Activated CD8-positive, alpha-beta memory T cell treated with anti-CD3 and anti-CD28 coated beads for 24 hours (primary cell): Measurements from ENCODE around the gene DMP1.

Experiments
- DNase-seq: peaks from one replicate; pipeline ENCODE4 v3.0.0-alpha.2; 2020

Gene DMP1

GRCh38 chr4:87649980-87650379, at the start of gene DMP1:
Gene DMP1, plus strand, starts transcription at chr4:87650280. Its CDS starts 6,213 bp downstream, at chr4:87656493.
- DNase-seq = no peak

GRCh38 chr4:87601361-87601760, 48.7 kb upstream of the DMP1 start:
- DNase-seq = no peak

- DNase-seq = no peak
These were observed 41.9 kb upstream of the DMP1 start, which contains the start of gene DSPP for GRCh38 chr4:87608229-87608628. Gene DSPP, plus strand, starts transcription at chr4:87608529. Its CDS starts 2,380 bp downstream, at chr4:87610909.

GRCh38 chr4:87614292-87614890, 35.7 kb upstream of the DMP1 start:
- DNase-seq = no peak

- DNase-seq = no peak
These were observed 33.8 kb upstream of the DMP1 start for GRCh38 chr4:87616268-87616667.

GRCh38 chr4:87620086-87620485, 30.0 kb upstream of the DMP1 start:
- no peak for DNase-seq

GRCh38 chr4:87620491-87620890, 29.6 kb upstream of the DMP1 start:
- no peak for DNase-seq

GRCh38 chr4:87622303-87622702, 27.8 kb upstream of the DMP1 start:
- DNase-seq = no peak

GRCh38 chr4:87624698-87625097, 25.4 kb upstream of the DMP1 start:
- DNase-seq = no peak

- no peak for DNase-seq
These were observed 18.4 kb upstream of the DMP1 start for GRCh38 chr4:87631668-87632067.

GRCh38 chr4:87632469-87632868, 17.6 kb upstream of the DMP1 start:
- DNase-seq = no peak

- DNase-seq = no peak
These were observed 16.8 kb upstream of the DMP1 start for GRCh38 chr4:87633243-87633642.

- DNase-seq = no peak
These were observed 5.8 kb upstream of the DMP1 start for GRCh38 chr4:87644286-87644685.

GRCh38 chr4:87650938-87651337, 858 bp downstream of the DMP1 start:
- no peak for DNase-seq

- DNase-seq = no peak
These were observed 1.9 kb downstream of the DMP1 start for GRCh38 chr4:87651941-87652340.

GRCh38 chr4:87654487-87655044, 4.5 kb downstream of the DMP1 start:
- no peak for DNase-seq

GRCh38 chr4:87657525-87657924, 7.4 kb downstream of the DMP1 start:
- DNase-seq = no peak

- no peak for DNase-seq
These were observed 9.3 kb downstream of the DMP1 start for GRCh38 chr4:87659247-87659931.

- DNase-seq = no peak
These were observed 12.8 kb downstream of the DMP1 start for GRCh38 chr4:87662871-87663270.

GRCh38 chr4:87669373-87669772, 19.3 kb downstream of the DMP1 start:
- DNase-seq = no peak

- DNase-seq = no peak
These were observed 27.7 kb downstream of the DMP1 start for GRCh38 chr4:87677731-87678130.

- peak; percentile 62 for DNase-seq
These were observed 29.5 kb downstream of the DMP1 start for GRCh38 chr4:87679449-87680169.

GRCh38 chr4:87680271-87680670, 30.2 kb downstream of the DMP1 start:
- no peak for DNase-seq

- no peak for DNase-seq
These were observed 38.2 kb downstream of the DMP1 start for GRCh38 chr4:87688316-87688715.
